GM12878 (cell line): ENCODE measurements around the gene PUS7L. TPM values are rescaled to one million over a fixed set of nuclear protein-coding genes. Genes with fewer than 3 reads are reported as not detected.

Experiments used
- ATAC-seq: fragments of 200-7000 bp; cut with Tn5 transposase; 3 replicates; pipeline ENCODE4 v1.9.1; 2020; ENCODE audit warnings: mild to moderate bottlenecking, moderate library complexity
- BruUV-seq: library from RNA; stranded (reverse); fragments of 400-500 nt; replicated peaks from 2 replicates; lab custom pipeline; 2021; lab: Mats Ljungman, UMichigan
- CTCF ChIA-PET: fragments of 300-600 bp; sonication (Branson Sonifier 250); formaldehyde crosslinking; extraction: SDS; loops from one replicate; lab custom pipeline; 2021; ENCODE audit warnings: inconsistent platforms; lab: Yijun Ruan, JAX
- POLR2A ChIA-PET: fragments of 350-600 bp; formaldehyde crosslinking; extraction: SDS; loops from one replicate; lab custom pipeline; 2021; ENCODE audit warnings: inconsistent platforms; lab: Charles Lee
- RAD21 ChIA-PET: fragments of 300-600 bp; sonication (Branson Sonifier 250); formaldehyde crosslinking; loops from one replicate; lab custom pipeline; 2023; ENCODE audit warnings: antibody characterized with exemption; ENCODE audit not compliant: unreplicated experiment; lab: Charles Lee
- SMC1A ChIA-PET: fragments of 300-600 bp; sonication (Branson Sonifier 250); formaldehyde crosslinking; loops from one replicate; lab custom pipeline; 2023; ENCODE audit not compliant: unreplicated experiment, uncharacterized antibody; lab: Charles Lee
- DNase-seq: peaks from one replicate; pipeline ENCODE4 v3.0.0-alpha.2; 2011; ENCODE audit warnings: low read depth, low spot score
- FAIRE-seq: peaks from 3 replicates; lab custom pipeline; 2011; peaks lifted over from hg19 to GRCh38; lab: Jason Lieb, UNC
- H2AFZ ChIP-seq: 2 replicates; pipeline ENCODE4 v1.6.0; 2011; ENCODE audit warnings: low read depth, low read length, control low read depth; ENCODE audit not compliant: control insufficient read depth
- H3K27ac ChIP-seq: 2 replicates; pipeline ENCODE4 v1.5.1; 2011; ENCODE audit warnings: control low read depth; ENCODE audit not compliant: control insufficient read depth, insufficient read depth
- H3K27me3 ChIP-seq, 2 experiments: replicated peaks in 1 of 2; 2 replicates each; pipeline versions ENCODE4 v1.6.0 to v1.6.1; 2011; ENCODE audit warnings: low read length in 1 of 2; ENCODE audit not compliant: control insufficient read depth in 2 of 2, insufficient read depth in 2 of 2
- H3K36me3 ChIP-seq, 2 experiments: 2 replicates each; pipeline ENCODE4 v1.5.1; 2011; ENCODE audit warnings: low read length in 1 of 2; ENCODE audit not compliant: control insufficient read depth in 2 of 2, insufficient read depth in 2 of 2
- H3K4me1 ChIP-seq: 2 replicates; pipeline ENCODE4 v1.6.1; 2011; ENCODE audit warnings: mild to moderate bottlenecking, low read length, moderate library complexity, mixed read lengths; ENCODE audit not compliant: control insufficient read depth, insufficient read depth
- H3K4me2 ChIP-seq: 2 replicates; pipeline ENCODE4 v1.6.0; 2011; ENCODE audit warnings: control low read depth; ENCODE audit not compliant: control insufficient read depth, insufficient read depth
- H3K4me3 ChIP-seq: fragments of 200-600 bp; sonication (generic); 2 replicates; pipeline ENCODE4 v1.5.1; 2016
- H3K79me2 ChIP-seq: 2 replicates; pipeline ENCODE4 v1.6.0; 2011; ENCODE audit warnings: low read length; ENCODE audit not compliant: control insufficient read depth, insufficient read depth
- H3K9ac ChIP-seq: 2 replicates; pipeline ENCODE4 v1.8.0; 2011; ENCODE audit warnings: low read length, control low read depth, mixed read lengths; ENCODE audit not compliant: control insufficient read depth, insufficient read depth
- H3K9me3 ChIP-seq: replicated peaks from 3 replicates; pipeline ENCODE4 v1.5.1; 2011; ENCODE audit warnings: mild to moderate bottlenecking, low read length; ENCODE audit not compliant: control insufficient read depth, insufficient read depth
- H4K20me1 ChIP-seq: 2 replicates; pipeline ENCODE4 v1.6.0; 2011; ENCODE audit not compliant: control insufficient read depth, insufficient read depth
- CREM ChIP-seq: IDR thresholded peaks from 2 replicates; pipeline ENCODE4 v1.6.1; 2014; ENCODE audit warnings: antibody characterized with exemption, low read depth
- HCFC1 ChIP-seq: fragments of 150-350 bp; IDR thresholded peaks from 2 replicates; pipeline ENCODE4 v1.6.1; 2014; ENCODE audit warnings: low read length
- IRF4 ChIP-seq: IDR thresholded peaks from 2 replicates; pipeline ENCODE4 v1.6.1; 2011; ENCODE audit warnings: low read depth, low read length
- MYC ChIP-seq: IDR thresholded peaks from 2 replicates; pipeline ENCODE4 v1.6.1; 2011; ENCODE audit warnings: mild to moderate bottlenecking, low read length, moderate library complexity, inconsistent platforms; ENCODE audit not compliant: insufficient read depth, insufficient replicate concordance, insufficient read length, severe bottlenecking
- NKRF ChIP-seq: fragments of 450-650 bp; conservative IDR thresholded peaks from 2 replicates; pipeline ENCODE4 v1.6.1; 2017; ENCODE audit warnings: mild to moderate bottlenecking, moderate library complexity
- NR2F1 ChIP-seq: fragments of 450-650 bp; conservative IDR thresholded peaks from 2 replicates; pipeline ENCODE4 v1.6.1; 2017; ENCODE audit warnings: mild to moderate bottlenecking
- TARDBP ChIP-seq: IDR thresholded peaks from 2 replicates; pipeline ENCODE4 v1.6.1; 2016; ENCODE audit warnings: borderline replicate concordance
- TCF7 ChIP-seq: IDR thresholded peaks from 2 replicates; pipeline ENCODE4 v1.6.1; 2014; ENCODE audit warnings: antibody characterized with exemption, borderline replicate concordance
- WGBS: methylation state at CpG from one replicate; pipeline ENCODE4 v1.1.6; 2016; ENCODE audit warnings: low lambda C conversion rate; ENCODE audit not compliant: insufficient replicate concordance, insufficient coverage; ENCODE audit errors: missing lambda C conversion rate; 5-methylcytosine and 5-hydroxymethylcytosine counted together
- in situ Hi-C: fragments of 300-500 bp; cut with MboI; formaldehyde crosslinking; loops from 9 replicates; pipeline ENCODE4 v1.14.3; 2018; ENCODE audit warnings: mixed read lengths
- intact Hi-C: fragments of 100-400 bp; cut with micrococcal nuclease; formaldehyde crosslinking; loops from one replicate; pipeline ENCODE4 v1.14.2; 2022; ENCODE audit not compliant: unreplicated experiment
- polyA plus RNA-seq, 11 experiments: library from polyadenylated mRNA; depleted of rRNA in 4 of 11; unstranded in 6 of 11; stranded (reverse) in 5 of 11; fragments of >200 nt; fragmentation: Nextera tagmentation in 4 of 11; fragmentation: Illumina TruSeq in 1 of 11; extraction: Ambion mirVana in 4 of 11; extraction: Trizol in 1 of 11; gene quantifications; 1 replicate in 1 of 11; 2 replicates in 10 of 11; pipeline versions ENCODE4 v1.2.1 to v1.2.3, GENCODE V29; 2011 to 2016; ENCODE audit warnings: inconsistent platforms in 2 of 11, missing spikeins in 2 of 11, low read depth in 1 of 11
- total RNA-seq, 4 experiments: library from RNA; depleted of rRNA in 3 of 4; stranded (reverse); fragments of >200 nt in 3 of 4; fragmentation: Illumina TruSeq in 1 of 4; extraction: Trizol in 1 of 4; gene quantifications; 2 replicates each; pipeline versions ENCODE4 v1.2.1 to v1.2.3, GENCODE V29; 2013 to 2021
- TF ChIP-seq, protein P1 (sequence below): fragments of 450-650 bp; IDR thresholded peaks from 2 replicates; pipeline ENCODE4 v1.6.1; 2017; ENCODE audit warnings: borderline replicate concordance

Gene PUS7L
- total and polyA plus RNA-seq, 10 of the 15 experiments (the other 5 are each of a cell fraction or from before 2014, with no cell fraction given), result 7.2 to 42.1 (median 19.6) TPM

GRCh38 chr12:43758247-43758727 is 303 bp downstream of the PUS7L start:
- H3K27me3 ChIP-seq, result no peaks in the 10 kb centered on the region
- SMC1A ChIA-PET, result interaction anchor here (0.7 to 2.4 kb wide), 11 partner anchors 8 to 124 kb away, joined by 3 to 12 read pairs (median 4); partner anchors contain the start of gene TWF1
- 0 out of 2 replicates have a peak, but pooled peaks cover 4% of the 10 kb centered on the region for H3K4me1 ChIP-seq
- peak overlapping the region; percentile 84 for H3K4me3 ChIP-seq
- peak overlapping the region; percentile 91 for H2AFZ ChIP-seq
- CTCF ChIA-PET, result interaction anchor here (0.8 to 3.1 kb wide), 10 partner anchors 8 to 125 kb away, joined by 3 to 27 read pairs (median 6); partner anchors contain the start of gene TWF1
- DNase-seq (peak; percentile 17), ATAC-seq (peak; percentile 30), FAIRE-seq (peak; percentile 65)
- RAD21 ChIA-PET, result interaction anchor here (0.7 to 2.8 kb wide), 6 partner anchors 10 to 125 kb away, joined by 3 to 20 read pairs (median 7); partner anchors contain the start of gene TWF1
- H4K20me1 ChIP-seq, result no peaks in the 10 kb centered on the region
- H3K4me2 ChIP-seq, result peak overlapping the region; percentile 62
- intact Hi-C loops, result loop anchor here (5.0 kb wide), 1 partner anchor 1291 kb away; no protein-coding TSS in a partner anchor
- TF ChIP-seq NKRF (0 out of 2 replicates have a peak, but pooled peaks have one; percentile 40), HCFC1 (no peak), IRF4 (0 out of 2 replicates have a peak, but pooled peaks have one; percentile 3), TCF7 (no peak), TARDBP (0 out of 2 replicates have a peak, but pooled peaks have one; percentile 50), CREM (no peak), NR2F1 (no peak), MYC (no peak)
- TF ChIP-seq, protein P1, sequence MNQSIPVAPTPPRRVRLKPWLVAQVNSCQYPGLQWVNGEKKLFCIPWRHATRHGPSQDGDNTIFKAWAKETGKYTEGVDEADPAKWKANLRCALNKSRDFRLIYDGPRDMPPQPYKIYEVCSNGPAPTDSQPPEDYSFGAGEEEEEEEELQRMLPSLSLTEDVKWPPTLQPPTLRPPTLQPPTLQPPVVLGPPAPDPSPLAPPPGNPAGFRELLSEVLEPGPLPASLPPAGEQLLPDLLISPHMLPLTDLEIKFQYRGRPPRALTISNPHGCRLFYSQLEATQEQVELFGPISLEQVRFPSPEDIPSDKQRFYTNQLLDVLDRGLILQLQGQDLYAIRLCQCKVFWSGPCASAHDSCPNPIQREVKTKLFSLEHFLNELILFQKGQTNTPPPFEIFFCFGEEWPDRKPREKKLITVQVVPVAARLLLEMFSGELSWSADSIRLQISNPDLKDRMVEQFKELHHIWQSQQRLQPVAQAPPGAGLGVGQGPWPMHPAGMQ, result no peak
- H3K79me2 ChIP-seq, result peaks cover 52% of the 10 kb centered on the region
- POLR2A ChIA-PET, result interaction anchor here (1.3 to 4.1 kb wide), 2 partner anchors 16 to 48 kb away, joined by 3 to 24 read pairs; partner anchors contain the start of gene TWF1
- in situ Hi-C loops, result no loop called here
- H3K36me3 ChIP-seq, result no peaks in the 10 kb centered on the region
- 2% methylated on average over 14 of the region's 18 CpGs for whole genome bisulfite sequencing
- H3K27ac ChIP-seq, result peak overlapping the region; percentile 47
- TSS peak; percentile 63 for BruUV-seq
- H3K9me3 ChIP-seq, result no peaks in the 10 kb centered on the region
- H3K9ac ChIP-seq, result peak overlapping the region; percentile 74
